Spleen (tissue), 7 donors: ENCODE measurements around the gene MLF1.
"Not testable (repeated sequence)": the region's sequence is repeated elsewhere in the genome, so short reads cannot be mapped to it uniquely, and the experiment has no call there.

Experiments
- POLR2A ChIP-seq, 3 donors: fragments of 450-650 bp; IDR thresholded peaks; one replicate each; pipeline ENCODE4 v1.5.1; 2017; ENCODE audit warnings: antibody characterized with exemption in 3 of 3, mild to moderate bottlenecking in 1 of 3
- POLR2AphosphoS5 ChIP-seq, 3 donors: sonication (generic); formaldehyde crosslinking; IDR thresholded peaks; one replicate each; pipeline ENCODE4 v1.5.1; 2017; ENCODE audit warnings: antibody characterized with exemption in 3 of 3
- TF ChIP-seq, protein P1 (sequence below), 11 experiments: fragments of 200-600 bp in 7 of 11; fragments of 450-650 bp in 4 of 11; sonication (generic) in 4 of 11; IDR thresholded peaks in 8 of 11; conservative IDR thresholded peaks in 3 of 11; 1 replicate in 7 of 11; 2 replicates in 4 of 11; pipeline versions ENCODE4 v1.4.0 to v1.8.0; 2016 to 2021; ENCODE audit warnings: antibody characterized with exemption in 11 of 11, inconsistent platforms in 4 of 11, mild to moderate bottlenecking in 1 of 11
- donor health status: DM: no; HTN: no; CAD: no; lungs with moderate emphysema.
- donor health status: DM: no; HTN: no; CAD: no.
- donor health status: DM: no; HTN: no; CAD: no.

DNA sequence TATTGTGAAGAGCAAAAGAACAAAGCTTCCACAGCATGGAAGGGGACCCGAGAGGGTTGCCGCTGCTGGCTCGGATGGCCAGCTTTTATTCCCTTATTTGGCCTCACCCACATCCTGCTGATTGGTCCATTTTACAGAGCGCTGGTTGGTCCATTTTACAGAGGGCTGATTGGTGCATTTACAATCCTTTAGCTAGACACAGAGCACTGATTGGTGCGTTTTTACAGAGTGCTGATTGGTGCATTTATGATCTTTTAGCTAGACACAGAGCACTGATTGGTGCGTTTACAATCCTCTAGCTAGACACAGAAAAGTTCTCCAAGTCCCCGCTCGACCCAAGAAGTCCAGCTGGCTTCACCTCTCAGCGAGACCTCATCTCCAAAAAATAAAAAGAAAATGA is 21.1 kb upstream of the MLF1 start:
- TF ChIP-seq POLR2AphosphoS5, POLR2A (IDR thresholded peaks at IDR 0.05): not testable (repeated sequence)
- TF ChIP-seq, protein P1, sequence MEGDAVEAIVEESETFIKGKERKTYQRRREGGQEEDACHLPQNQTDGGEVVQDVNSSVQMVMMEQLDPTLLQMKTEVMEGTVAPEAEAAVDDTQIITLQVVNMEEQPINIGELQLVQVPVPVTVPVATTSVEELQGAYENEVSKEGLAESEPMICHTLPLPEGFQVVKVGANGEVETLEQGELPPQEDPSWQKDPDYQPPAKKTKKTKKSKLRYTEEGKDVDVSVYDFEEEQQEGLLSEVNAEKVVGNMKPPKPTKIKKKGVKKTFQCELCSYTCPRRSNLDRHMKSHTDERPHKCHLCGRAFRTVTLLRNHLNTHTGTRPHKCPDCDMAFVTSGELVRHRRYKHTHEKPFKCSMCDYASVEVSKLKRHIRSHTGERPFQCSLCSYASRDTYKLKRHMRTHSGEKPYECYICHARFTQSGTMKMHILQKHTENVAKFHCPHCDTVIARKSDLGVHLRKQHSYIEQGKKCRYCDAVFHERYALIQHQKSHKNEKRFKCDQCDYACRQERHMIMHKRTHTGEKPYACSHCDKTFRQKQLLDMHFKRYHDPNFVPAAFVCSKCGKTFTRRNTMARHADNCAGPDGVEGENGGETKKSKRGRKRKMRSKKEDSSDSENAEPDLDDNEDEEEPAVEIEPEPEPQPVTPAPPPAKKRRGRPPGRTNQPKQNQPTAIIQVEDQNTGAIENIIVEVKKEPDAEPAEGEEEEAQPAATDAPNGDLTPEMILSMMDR (IDR thresholded peaks at IDR 0.05 in 8 of 11, conservative IDR thresholded peaks at IDR 0.05 in 3 of 11): not testable (repeated sequence)
